Activated CD4-positive, alpha-beta T cell treated with anti-CD3 and anti-CD28 coated beads, Interleukin-2, amount 10 ng/mL, durations not matched to agents 7 days and 5 days (primary cell): ENCODE measurements around the gene C1orf122. TPM values are rescaled to one million over a fixed set of nuclear protein-coding genes. Genes with fewer than 3 reads are reported as not detected.
"Not testable (repeated sequence)": the region's sequence is repeated elsewhere in the genome, so short reads cannot be mapped to it uniquely, and the experiment has no call there.

Experiments
- CTCF ChIA-PET: fragments of 350-600 bp; sonication (Branson Sonifier 250); formaldehyde crosslinking; loops from one replicate; lab custom pipeline; 2021; ENCODE audit warnings: antibody characterized with exemption; lab: Charles Lee
- POLR2A ChIA-PET: fragments of 350-600 bp; sonication (Branson Sonifier 250); formaldehyde crosslinking; loops from one replicate; lab custom pipeline; 2021; ENCODE audit warnings: antibody characterized with exemption; lab: Charles Lee
- DNase-seq: peaks from one replicate; pipeline ENCODE4 v3.0.0-alpha.2; 2020
- H3K27ac Mint-ChIP-seq: one replicate; pipeline ENCODE4 v1.8.0; 2021; ENCODE audit warnings: mild to moderate bottlenecking, moderate library complexity, mixed read lengths
- H3K27me3 Mint-ChIP-seq: one replicate; pipeline ENCODE4 v1.8.0; 2021; ENCODE audit warnings: mixed read lengths
- H3K36me3 Mint-ChIP-seq: one replicate; pipeline ENCODE4 v1.8.0; 2021; ENCODE audit warnings: low read depth, mixed read lengths
- H3K4me1 Mint-ChIP-seq: one replicate; pipeline ENCODE4 v1.8.0; 2021; ENCODE audit warnings: mixed read lengths
- H3K4me3 Mint-ChIP-seq: one replicate; pipeline ENCODE4 v1.8.0; 2021; ENCODE audit warnings: mild to moderate bottlenecking, moderate library complexity, mixed read lengths
- H3K9me3 Mint-ChIP-seq: one replicate; pipeline ENCODE4 v1.8.0; 2021; ENCODE audit warnings: mixed read lengths
- total RNA-seq, 2 experiments: library from RNA; stranded (reverse); gene quantifications; one replicate each; pipeline ENCODE4 v1.2.3, GENCODE V29; 2021

Gene C1orf122
- total RNA-seq = 10 to 100 TPM; 13.9 to 16.8 TPM

DNA sequence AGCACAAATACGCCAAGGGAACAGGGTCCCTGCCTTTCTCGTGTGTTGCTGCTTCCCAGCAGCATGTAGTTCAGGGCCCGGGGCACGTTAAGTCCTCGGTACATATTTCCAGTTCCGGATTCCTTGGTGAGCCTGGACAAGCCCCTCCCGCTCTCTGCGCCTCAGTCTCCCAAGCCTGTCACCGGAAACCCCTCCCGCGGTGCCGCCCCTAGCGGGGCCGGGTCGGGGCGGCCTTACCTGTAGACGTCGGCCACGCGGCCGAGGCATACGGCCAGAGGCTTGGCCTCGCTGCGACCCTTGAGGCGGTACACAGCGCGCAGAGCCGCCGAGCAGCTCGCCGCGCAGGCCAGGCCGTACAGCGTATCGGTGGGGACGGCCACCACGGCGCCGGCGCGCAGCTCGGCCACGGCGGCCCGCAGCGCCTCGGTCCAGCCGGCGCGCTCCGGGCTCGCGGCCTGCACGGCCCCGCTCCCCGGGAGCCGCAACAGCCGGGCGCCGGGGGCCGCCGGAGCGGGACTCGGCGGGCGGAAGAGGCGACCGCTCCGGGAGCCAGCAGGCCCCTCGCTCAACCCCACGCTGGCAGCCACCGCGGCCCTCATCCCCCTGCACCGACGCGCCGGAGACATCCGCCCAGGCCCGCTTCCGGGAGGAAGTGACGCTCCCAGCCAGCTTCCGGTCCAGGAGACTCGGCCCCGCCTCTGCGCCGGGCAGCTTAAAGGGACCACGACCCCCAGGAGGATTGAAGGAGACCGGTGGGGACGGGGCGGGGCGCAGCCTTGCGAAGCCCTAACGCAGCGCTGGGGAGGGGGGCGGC, at the start of gene C1orf122, which contains the start of gene YRDC:
Gene C1orf122, plus strand, starts transcription at position 236 of the 814 bp plus-strand sequence. CDS start 615 bp downstream, outside the sequence.
Gene YRDC, minus strand, starts transcription at position 654 of the 814 bp plus-strand sequence. Its CDS starts 28 bp downstream, at position 626.
- Mint-ChIP-seq H3K9me3 (no peaks in the 10 kb centered on the region), H3K4me1 (peaks cover 42% of the 10 kb centered on the region), H3K27me3 (no peaks in the 10 kb centered on the region), H3K4me3 (peak within 1 kb of the TSS; percentile 95), H3K27ac (peak within 1 kb of the TSS; percentile 96), H3K36me3 (peaks cover 37% of the 10 kb centered on the region)
- DNase-seq = peak; percentile 94
- POLR2A ChIA-PET = interaction anchor here (0.6 to 1.1 kb wide), 3 partner anchors 51 to 176 kb away, joined by 3 to 8 read pairs (median 6); partner anchors contain the start of gene MTF1
- CTCF ChIA-PET = interaction anchor here (0.7 to 2.5 kb wide), 7 partner anchors 9 to 118 kb away, joined by 3 to 16 read pairs (median 4); partner anchors contain the start of gene MTF1

DNA sequence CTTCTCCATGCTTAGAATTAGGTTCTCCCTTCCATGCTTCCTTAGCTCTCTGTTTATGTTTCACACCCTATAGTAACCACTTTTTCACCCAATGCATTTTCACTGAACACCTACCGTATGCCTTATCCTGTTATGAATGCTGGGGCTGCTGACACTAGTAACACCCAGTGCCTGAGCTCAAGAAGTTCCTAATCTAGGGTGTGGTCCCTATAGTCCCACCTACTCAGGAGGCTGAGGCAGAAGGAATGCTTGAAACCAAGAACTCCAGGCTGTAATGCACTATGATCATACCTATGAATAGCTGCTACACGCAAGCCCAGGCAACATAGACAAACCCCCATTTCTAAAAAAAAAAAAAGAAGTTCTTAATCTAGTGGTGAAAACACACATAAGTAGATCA, 48.1 kb upstream of the C1orf122 start:
- H3K9me3 Mint-ChIP-seq = no peaks in the 10 kb centered on the region
- no peaks in the 10 kb centered on the region for H3K36me3 Mint-ChIP-seq
- POLR2A ChIA-PET = no interaction called here
- no peak for DNase-seq
- peaks cover 3% of the 10 kb centered on the region for H3K4me1 Mint-ChIP-seq
- H3K27me3 Mint-ChIP-seq = peaks cover 38% of the 10 kb centered on the region
- H3K27ac Mint-ChIP-seq = no peak overlapping the region
- CTCF ChIA-PET = no interaction called here
- no peak overlapping the region for H3K4me3 Mint-ChIP-seq

DNA sequence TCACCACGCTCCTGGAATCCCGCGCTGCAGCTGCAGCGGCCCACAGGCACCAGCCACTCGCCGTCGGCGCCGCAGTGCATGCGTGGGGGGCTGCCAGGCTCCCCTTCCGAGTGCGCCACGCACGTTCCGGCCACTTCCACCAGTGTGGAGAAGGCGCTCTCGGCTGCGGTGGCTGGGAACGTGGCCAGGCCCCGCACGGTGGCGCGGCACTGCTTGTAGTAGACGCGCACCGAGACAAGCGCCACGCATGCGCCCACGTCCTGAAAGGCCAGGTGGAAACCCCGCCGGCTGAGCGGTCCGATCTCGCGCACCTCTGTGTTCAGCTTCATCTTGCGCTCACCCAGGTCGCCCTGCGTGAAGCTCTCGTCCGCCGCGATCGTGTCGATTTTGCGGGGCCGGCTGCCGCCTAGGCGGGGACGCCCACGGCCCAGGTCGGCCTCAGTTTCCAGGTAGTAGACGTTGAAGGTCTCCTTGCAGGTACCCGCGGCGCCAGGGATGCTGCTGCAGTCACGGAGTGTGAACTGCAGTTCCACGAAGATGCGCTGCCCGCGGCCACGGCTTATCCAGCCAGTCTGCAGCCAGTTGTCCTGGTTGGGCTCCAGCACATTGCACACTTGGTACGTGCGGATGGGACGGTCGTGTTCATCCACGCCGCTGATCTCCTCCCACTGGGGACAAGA, 46.0 kb upstream of the C1orf122 start:
- Mint-ChIP-seq H3K9me3 (no peaks in the 10 kb centered on the region), H3K27me3 (peaks cover 41% of the 10 kb centered on the region), H3K27ac (no peak overlapping the region), H3K4me1 (peaks cover 7% of the 10 kb centered on the region), H3K4me3 (no peak overlapping the region), H3K36me3 (no peaks in the 10 kb centered on the region)
- DNase-seq = no peak
- ChIA-PET POLR2A (no interaction called here), CTCF (no interaction called here)

DNA sequence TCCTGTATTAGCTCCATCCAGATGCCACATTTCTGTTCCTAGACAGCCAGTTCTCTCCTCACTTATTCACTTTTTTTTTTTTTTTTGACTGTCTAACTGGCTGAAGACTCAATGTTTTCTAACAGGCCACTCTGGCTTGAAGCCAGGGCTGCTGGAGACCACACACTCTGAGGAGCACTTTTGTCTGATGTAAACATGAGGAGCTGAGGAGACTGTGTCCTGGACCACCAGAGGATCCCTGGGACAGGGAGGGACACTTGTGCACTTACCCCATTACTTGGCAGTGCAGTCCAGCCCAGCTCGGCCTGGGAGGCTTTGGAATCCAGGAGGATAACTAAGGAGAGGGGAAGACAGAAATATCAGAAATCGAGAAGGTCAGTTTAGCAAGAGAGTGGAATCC, 45.1 kb upstream of the C1orf122 start:
- no peak overlapping the region for H3K4me3 Mint-ChIP-seq
- peaks cover 47% of the 10 kb centered on the region for H3K27me3 Mint-ChIP-seq
- ChIA-PET CTCF (no interaction called here), POLR2A (no interaction called here)
- no peak for DNase-seq
- H3K9me3 Mint-ChIP-seq = no peaks in the 10 kb centered on the region
- no peaks in the 10 kb centered on the region for H3K36me3 Mint-ChIP-seq
- no peak overlapping the region for H3K27ac Mint-ChIP-seq
- H3K4me1 Mint-ChIP-seq = peaks cover 7% of the 10 kb centered on the region

DNA sequence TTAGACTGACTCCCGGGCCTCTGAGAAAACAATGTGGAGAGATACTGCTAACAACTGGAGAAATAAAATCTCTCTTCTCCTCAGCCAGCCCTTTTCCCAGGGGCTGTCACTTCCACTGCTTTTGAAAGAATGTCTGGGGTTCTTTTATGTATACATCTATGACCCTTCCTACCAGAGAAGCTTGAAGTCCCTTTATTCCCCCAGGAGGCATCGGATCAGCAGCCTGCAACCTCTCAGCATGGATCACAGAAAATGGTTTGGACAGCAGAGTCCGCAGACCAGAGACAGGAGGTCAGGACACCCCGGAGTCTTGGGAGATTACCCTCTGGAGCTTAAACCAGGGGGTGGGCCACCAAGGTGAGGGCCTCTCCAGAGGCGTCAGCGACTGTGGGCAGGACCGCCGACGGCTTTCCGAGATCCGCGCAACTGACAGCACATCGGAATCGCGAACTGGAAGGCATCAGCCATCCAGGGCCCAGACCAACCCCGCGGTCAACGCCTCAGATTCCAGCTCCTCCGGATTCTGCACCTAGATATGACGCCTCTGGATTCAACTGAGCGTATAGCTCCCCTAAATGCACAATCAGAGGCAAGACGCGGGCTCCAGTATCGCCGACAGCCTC, 43.7 kb upstream of the C1orf122 start:
- CTCF ChIA-PET = no interaction called here
- peaks cover 7% of the 10 kb centered on the region for H3K4me1 Mint-ChIP-seq
- no peaks in the 10 kb centered on the region for H3K9me3 Mint-ChIP-seq
- POLR2A ChIA-PET = no interaction called here
- no peak for DNase-seq
- no peak overlapping the region for H3K4me3 Mint-ChIP-seq
- no peaks in the 10 kb centered on the region for H3K36me3 Mint-ChIP-seq
- H3K27ac Mint-ChIP-seq = no peak overlapping the region
- peaks cover 54% of the 10 kb centered on the region for H3K27me3 Mint-ChIP-seq

DNA sequence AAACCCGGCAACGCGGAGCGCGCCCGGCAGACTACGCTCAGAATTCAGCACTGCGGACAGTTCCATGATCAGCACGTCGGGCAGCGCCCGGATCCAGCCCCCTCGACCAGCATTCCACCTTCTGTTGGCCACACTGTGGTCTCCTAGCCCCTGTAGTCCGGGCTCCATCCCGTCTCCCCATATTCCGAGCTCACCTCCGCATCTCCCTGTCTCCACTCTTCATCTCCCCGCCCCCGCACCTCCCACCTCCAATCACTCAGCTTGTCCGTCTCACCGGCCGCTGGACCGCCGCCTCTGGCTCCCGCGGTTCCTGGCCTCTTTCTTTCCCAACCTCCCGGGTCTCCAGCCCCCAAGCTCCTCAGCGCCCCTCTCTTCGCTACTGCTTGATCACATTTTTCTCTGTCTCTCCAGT, 43.2 kb upstream of the C1orf122 start:
- peak; percentile 67 for DNase-seq
- Mint-ChIP-seq H3K27me3 (peaks cover 58% of the 10 kb centered on the region), H3K36me3 (no peaks in the 10 kb centered on the region), H3K9me3 (no peaks in the 10 kb centered on the region), H3K4me3 (no peak overlapping the region), H3K4me1 (peaks cover 7% of the 10 kb centered on the region), H3K27ac (no peak overlapping the region)
- ChIA-PET POLR2A (no interaction called here), CTCF (no interaction called here)

DNA sequence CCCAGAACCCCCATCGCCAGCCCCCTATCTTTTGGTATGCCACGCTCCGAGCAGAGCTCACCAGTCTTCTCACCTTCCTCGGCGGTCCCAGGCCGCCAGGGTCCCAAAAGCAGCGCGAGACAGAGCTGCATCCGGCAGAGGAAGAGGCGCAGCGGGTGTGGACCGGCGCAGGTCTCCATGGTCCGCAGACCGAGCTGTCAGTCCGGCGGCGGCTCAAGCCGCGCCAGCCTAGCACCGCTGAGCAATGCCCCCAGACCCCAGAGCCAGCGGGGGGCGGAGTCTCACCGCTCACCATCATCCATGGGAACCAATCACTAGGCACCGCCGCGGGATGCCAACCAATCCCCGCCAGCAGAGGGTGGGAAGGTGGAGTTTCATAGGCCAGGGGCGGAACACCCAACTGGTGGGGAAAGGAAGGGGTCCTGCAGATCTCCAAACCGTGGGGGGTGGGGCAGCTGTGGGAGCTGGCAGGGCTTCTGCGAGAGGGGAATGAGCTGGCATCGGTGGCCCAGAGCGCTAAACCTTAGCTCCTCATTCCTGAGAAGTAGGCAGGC, 42.6 kb upstream of the C1orf122 start, which contains the start of gene EPHA10:
Gene EPHA10, minus strand, starts transcription at position 233 of the 554 bp plus-strand sequence. Its CDS starts 54 bp downstream, at position 179.
- no peaks in the 10 kb centered on the region for H3K36me3 Mint-ChIP-seq
- CTCF ChIA-PET = interaction anchor here (0.6 to 0.9 kb wide), 2 partner anchors 36 to 113 kb away, joined by 3 read pairs; no protein-coding TSS in a partner anchor
- H3K27ac Mint-ChIP-seq = no peak within 1 kb of the TSS
- peaks cover 7% of the 10 kb centered on the region for H3K4me1 Mint-ChIP-seq
- H3K4me3 Mint-ChIP-seq = no peak within 1 kb of the TSS
- no peak for DNase-seq
- POLR2A ChIA-PET = no interaction called here
- H3K9me3 Mint-ChIP-seq = no peaks in the 10 kb centered on the region
- peaks cover 62% of the 10 kb centered on the region for H3K27me3 Mint-ChIP-seq

DNA sequence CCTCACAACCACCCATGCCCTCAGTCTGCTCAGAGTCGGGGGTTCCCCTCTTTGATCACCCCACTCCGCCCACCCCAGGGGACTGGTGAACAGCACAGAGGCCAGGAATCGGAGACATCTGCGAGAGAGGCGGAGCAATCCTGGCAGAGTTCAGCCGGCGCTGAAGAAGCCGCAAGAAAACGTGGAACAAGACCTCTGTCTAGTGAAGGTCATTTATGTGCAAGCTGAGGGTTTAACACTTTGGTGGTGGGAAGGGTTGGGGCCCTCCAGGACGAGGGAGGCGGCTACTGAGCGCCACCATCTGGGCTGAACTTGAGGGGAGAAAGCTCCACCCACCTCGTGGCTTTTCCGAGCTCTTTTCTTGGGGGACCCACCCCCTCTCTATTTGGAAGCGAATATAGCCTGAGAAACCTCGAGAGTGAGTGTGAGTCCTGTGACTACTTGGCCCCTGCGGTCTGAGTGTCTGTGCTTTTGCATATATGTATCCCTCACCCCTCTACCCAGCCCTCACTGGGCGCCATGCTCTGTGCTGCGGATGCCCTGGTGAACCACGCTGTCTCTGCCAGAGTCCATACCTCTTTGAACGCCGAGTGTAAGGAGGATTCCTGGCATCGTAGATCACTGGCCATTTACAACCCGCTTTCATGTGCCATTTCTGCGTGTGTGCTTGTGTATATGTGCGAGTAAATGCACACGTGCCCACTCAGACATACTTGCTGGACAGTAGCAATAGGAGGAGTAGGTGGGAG, 41.5 kb upstream of the C1orf122 start:
- peaks cover 69% of the 10 kb centered on the region for H3K27me3 Mint-ChIP-seq
- ChIA-PET CTCF (interaction anchor here (0.6 to 0.9 kb wide), 2 partner anchors 38 to 194 kb away, joined by 3 read pairs; no protein-coding TSS in a partner anchor), POLR2A (no interaction called here)
- peaks cover 7% of the 10 kb centered on the region for H3K4me1 Mint-ChIP-seq
- DNase-seq = no peak
- H3K9me3 Mint-ChIP-seq = no peaks in the 10 kb centered on the region
- H3K36me3 Mint-ChIP-seq = no peaks in the 10 kb centered on the region
- H3K27ac Mint-ChIP-seq = no peak overlapping the region
- no peak overlapping the region for H3K4me3 Mint-ChIP-seq

DNA sequence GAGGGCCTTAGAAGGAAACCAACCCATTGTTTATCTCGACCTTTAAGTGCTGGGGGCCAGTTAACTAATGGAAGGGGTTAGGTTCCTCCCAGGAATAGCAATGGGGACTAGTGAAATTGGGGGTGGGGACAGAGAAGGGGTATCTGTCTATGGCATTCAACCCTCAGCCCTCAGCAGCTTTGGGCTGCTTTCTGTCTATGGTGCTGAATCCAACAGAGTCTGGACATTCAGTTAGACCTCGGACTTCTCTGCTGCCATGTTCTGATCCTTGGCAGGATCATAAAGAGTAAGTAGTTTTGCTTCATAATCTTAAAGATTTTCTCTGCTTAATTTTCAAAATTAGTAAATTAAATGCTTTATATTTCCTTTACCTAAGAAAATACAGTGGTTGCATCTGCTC, 40.1 kb upstream of the C1orf122 start:
- ChIA-PET CTCF (no interaction called here), POLR2A (no interaction called here)
- H3K4me3 Mint-ChIP-seq = no peak overlapping the region
- no peaks in the 10 kb centered on the region for H3K36me3 Mint-ChIP-seq
- no peaks in the 10 kb centered on the region for H3K9me3 Mint-ChIP-seq
- H3K27me3 Mint-ChIP-seq = peaks cover 66% of the 10 kb centered on the region
- peaks cover 7% of the 10 kb centered on the region for H3K4me1 Mint-ChIP-seq
- H3K27ac Mint-ChIP-seq = no peak overlapping the region
- DNase-seq = no peak

DNA sequence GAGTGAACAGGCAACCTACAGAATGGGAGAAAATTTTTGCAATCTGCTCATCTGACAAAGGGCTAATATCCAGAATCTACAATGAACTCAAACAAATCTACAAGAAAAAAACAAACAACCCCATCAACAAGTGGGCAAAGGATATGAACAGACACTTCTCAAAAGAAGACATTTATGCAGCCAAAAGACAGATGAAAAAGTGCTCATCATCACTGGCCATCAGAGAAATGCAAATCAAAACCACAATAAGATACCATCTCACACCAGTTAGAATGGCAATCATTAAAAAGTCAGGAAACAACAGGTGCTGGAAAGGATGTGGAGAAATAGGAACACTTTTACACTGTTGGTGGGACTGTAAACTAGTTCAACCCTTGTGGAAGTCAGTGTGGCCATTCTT, 36.1 kb upstream of the C1orf122 start:
- POLR2A ChIA-PET, H3K27ac Mint-ChIP-seq, H3K4me1 Mint-ChIP-seq, H3K36me3 Mint-ChIP-seq, H3K4me3 Mint-ChIP-seq, DNase-seq, CTCF ChIA-PET, H3K9me3 Mint-ChIP-seq: not testable (repeated sequence)
- peaks cover 31% of the 10 kb centered on the region for H3K27me3 Mint-ChIP-seq

DNA sequence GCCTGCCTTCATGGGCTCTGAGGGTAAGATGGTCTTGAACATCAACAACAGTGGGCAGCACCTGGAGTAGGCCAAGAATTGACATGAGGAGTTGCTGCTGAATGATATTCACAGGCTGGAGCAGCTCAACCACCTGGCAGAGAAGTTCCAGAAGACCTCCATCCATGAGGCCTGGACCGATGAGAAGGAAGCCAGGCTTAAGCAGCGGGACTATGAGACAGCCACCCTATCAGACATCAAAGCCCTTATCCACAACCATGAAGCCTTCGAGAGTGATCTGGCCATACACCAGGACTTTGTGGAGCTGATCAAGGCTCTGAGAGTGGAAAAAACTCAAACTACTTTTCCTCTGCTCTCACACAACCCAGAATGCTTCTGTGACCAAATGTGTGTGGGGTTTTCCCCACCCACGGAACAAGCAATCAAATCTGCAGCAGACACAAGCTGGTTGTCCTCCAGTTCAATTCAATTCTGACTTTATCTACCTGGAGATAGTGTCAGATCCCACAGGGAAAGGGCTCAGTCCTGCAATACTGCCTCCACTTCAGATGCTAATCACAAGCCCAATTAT, 30.6 kb upstream of the C1orf122 start:
- Mint-ChIP-seq H3K9me3 (no peaks in the 10 kb centered on the region), H3K27ac (no peak overlapping the region), H3K27me3 (peaks cover 5% of the 10 kb centered on the region), H3K4me1 (no peaks in the 10 kb centered on the region), H3K36me3 (no peaks in the 10 kb centered on the region), H3K4me3 (no peak overlapping the region)
- DNase-seq = no peak
- CTCF ChIA-PET = no interaction called here
- POLR2A ChIA-PET = interaction anchor here (0.7 kb wide), 1 partner anchor 107 kb away, joined by 3 read pairs; no protein-coding TSS in a partner anchor
